Upper lobe of left lung (tissue), 4 donors: Measurements from ENCODE around the gene TLE2.

Experiments used
- EP300 ChIP-seq, 4 donors: sonication (generic); formaldehyde crosslinking; IDR thresholded peaks; one replicate each; pipeline ENCODE4 v1.5.1; 2017; ENCODE audit warnings: antibody characterized with exemption in 4 of 4, control low read depth in 2 of 4
- POLR2AphosphoS5 ChIP-seq, 2 donors: sonication (generic); formaldehyde crosslinking; IDR thresholded peaks; one replicate each; pipeline ENCODE4 v1.5.1; 2017; ENCODE audit warnings: antibody characterized with exemption in 2 of 2

DNA sequence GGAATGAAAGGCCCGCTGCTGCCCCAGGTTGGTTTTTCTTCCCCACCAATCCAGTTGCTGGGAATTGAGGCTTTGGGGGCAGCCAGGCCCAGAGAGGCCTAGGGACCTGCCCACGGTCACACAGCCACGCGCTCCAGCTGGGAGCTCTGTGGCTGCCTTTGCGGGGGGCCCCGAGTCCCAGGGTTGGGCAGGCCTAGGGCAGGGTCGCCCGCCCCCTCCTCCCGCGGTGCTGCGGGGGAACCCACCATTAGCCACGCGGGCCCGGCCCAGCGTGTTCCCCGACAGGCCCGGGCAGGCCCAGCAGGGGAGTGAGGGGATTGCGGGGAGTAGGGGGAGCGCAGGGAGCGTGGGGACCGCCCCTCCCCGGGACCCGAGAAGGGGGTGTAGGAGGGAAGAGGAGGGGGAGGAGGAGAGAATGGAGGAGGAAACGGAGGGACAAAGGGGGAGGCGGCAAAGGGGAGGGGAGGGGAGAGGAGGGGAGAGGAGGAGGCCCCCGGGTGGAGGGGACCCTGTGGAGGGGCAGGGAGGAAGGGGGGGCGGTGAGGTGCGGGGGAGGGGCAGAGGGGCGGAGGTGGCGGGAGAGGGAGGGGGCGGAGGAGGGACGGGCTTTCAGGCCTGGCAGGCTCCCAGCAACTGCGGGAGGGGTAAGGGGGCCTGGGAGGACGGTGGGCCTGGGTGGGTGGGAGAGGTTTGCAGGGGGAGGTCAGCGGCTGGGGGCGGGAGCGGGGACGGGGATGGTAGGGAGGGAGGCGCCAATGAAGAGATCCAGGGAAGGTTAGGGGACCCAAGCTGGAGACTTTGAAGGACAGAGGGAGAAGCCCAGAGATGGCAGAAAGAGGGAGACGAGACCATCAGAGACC is 12.9 kb upstream of the TLE2 start:
- TF ChIP-seq EP300 (IDR thresholded peaks at IDR 0.05) (no peak), POLR2AphosphoS5 (IDR thresholded peaks at IDR 0.05) (no peak)
